OCI-LY3 (cell line): ENCODE results near the gene TCF3.

Experiments
- H2AFZ ChIP-seq: fragments of 200-600, 300-600 bp; shearing (Covaris generic); 2 replicates; pipeline ENCODE4 v1.6.0; 2014; ENCODE audit warnings: antibody characterized with exemption, low read depth, low read length
- H3K27ac ChIP-seq: fragments of 200-600, 300-600 bp; sonication (generic); 2 replicates; pipeline ENCODE4 v1.5.1; 2014; ENCODE audit warnings: mild to moderate bottlenecking, low read length, moderate library complexity, mixed read lengths
- H3K27me3 ChIP-seq: fragments of 200-600, 300-600 bp; sonication (generic); 2 replicates; pipeline ENCODE4 v1.6.1; 2014; ENCODE audit warnings: low read depth, low read length, mixed read lengths
- H3K36me3 ChIP-seq: fragments of 200-600, 300-600 bp; sonication (generic); replicated peaks from 2 replicates; pipeline ENCODE3; 2014; ENCODE audit warnings: low read depth, low read length, mixed read lengths
- H3K4me1 ChIP-seq: fragments of 300-600, 200-600 bp; sonication (generic); 2 replicates; pipeline ENCODE4 v1.6.1; 2014; ENCODE audit warnings: low read length, mixed read lengths
- H3K4me2 ChIP-seq: fragments of 200-600, 300-600 bp; sonication (generic); 2 replicates; pipeline ENCODE4 v1.6.1; 2014; ENCODE audit warnings: low read length, mixed read lengths
- H3K4me3 ChIP-seq: fragments of 300-600, 200-600 bp; sonication (generic); 2 replicates; pipeline ENCODE4 v1.5.1; 2014; ENCODE audit warnings: antibody characterized with exemption, mild to moderate bottlenecking, low read length, moderate library complexity
- H3K79me2 ChIP-seq: fragments of 300-600, 200-600 bp; shearing (Covaris generic); 2 replicates; pipeline ENCODE4 v1.6.1; 2014; ENCODE audit warnings: mild to moderate bottlenecking, low read length, mixed read lengths
- H3K9ac ChIP-seq: fragments of 300-600, 200-600 bp; shearing (Covaris generic); 2 replicates; pipeline ENCODE4 v1.6.0; 2014; ENCODE audit warnings: mild to moderate bottlenecking, low read length, moderate library complexity
- H3K9me3 ChIP-seq: fragments of 200-600, 300-600 bp; shearing (Covaris generic); 2 replicates; pipeline ENCODE4 v1.6.1; 2014; ENCODE audit warnings: low read length, mixed read lengths; ENCODE audit not compliant: insufficient read depth
- H4K20me1 ChIP-seq: fragments of 200-600, 300-600 bp; sonication (generic); 2 replicates; pipeline ENCODE4 v1.6.1; 2016; ENCODE audit warnings: low read length, mixed read lengths; ENCODE audit not compliant: insufficient read depth
- CTCF ChIP-seq: fragments of 200-600, 300-600 bp; sonication (generic); IDR thresholded peaks from 2 replicates; pipeline ENCODE4 v1.5.1; 2014; ENCODE audit warnings: antibody characterized with exemption, low read length, low read depth
- EZH2phosphoT487 ChIP-seq: fragments of 200-600 bp; shearing (Covaris generic); IDR thresholded peaks from 2 replicates; pipeline ENCODE4 v1.6.1; 2018; ENCODE audit warnings: antibody characterized with exemption, mixed run types, low read depth

TCF3 gene

DNA sequence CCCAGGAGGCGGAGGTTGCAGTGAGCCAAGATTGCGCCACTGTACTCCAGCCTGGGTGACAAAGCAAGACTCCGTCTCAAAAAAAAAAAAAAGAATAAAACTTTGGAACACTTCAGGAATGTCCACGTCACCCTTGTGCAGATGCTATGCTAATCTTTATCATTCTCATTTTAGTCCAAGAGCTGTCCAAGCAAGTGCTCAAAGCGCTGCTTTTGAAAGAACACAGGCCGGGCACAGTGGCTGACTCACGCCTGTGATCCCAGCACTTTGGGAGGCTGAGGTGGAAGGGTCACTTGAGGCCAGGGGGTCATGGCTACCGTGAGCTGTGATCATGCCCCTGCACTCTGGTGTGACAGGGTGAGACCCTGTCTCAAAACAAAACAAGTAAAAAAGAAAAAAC, 36.0 kb downstream of the TCF3 start:
- Histone ChIP-seq H3K27ac (0 out of 2 replicates have a peak overlapping the region, but pooled peaks have one; percentile 1), H2AFZ (no peak overlapping the region), H3K79me2 (peaks cover 3% of the 10 kb centered on the region; the same call in 1 of the 2 replicates), H3K4me2 (no peak overlapping the region), H4K20me1 (peaks cover 43% of the 10 kb centered on the region), H3K9ac (no peak overlapping the region), H3K4me3 (no peak overlapping the region), H3K9me3 (no peaks in the 10 kb centered on the region), H3K36me3 (peaks cover 83% of the 10 kb centered on the region), H3K4me1 (peaks cover 7% of the 10 kb centered on the region), H3K27me3 (no peaks in the 10 kb centered on the region)
- TF ChIP-seq EZH2phosphoT487 = no peak
- no peak for TF ChIP-seq CTCF

DNA sequence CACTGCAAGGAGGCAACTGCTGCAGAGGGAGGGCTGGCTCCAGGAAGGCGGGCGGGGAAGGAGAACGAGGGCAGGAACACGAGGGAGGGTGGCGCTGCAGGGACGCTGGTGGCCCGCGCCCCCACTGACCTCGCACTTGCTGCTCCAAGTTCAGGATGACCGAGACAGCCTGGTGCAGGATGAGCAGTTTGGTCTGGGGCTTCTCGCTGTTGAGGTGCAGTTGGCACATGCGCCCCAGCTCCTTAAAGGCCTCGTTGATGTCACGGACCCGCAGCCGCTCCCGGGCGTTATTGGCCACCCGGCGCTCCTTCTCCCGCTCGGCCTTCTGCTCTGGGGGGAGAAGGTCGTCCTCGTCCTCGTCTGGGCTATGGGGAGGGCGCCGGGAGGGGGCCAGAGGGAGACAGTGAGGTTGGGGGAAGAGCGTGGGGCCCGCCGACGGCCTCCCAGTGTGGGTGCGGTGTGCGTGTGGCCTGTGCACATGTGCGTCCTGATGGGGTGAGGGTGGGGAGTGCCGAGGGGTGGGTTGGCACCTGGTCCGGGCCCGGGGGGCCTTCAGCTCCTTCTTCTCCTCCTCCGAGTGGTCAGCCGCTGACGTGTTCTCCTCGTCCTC, 37.2 kb downstream of the TCF3 start:
- no peaks in the 10 kb centered on the region for H3K27me3 ChIP-seq
- no peak overlapping the region for H3K27ac ChIP-seq
- TF ChIP-seq CTCF = no peak
- TF ChIP-seq EZH2phosphoT487 = no peak

GRCh38 chr19:1613808-1614570, 38.4 kb downstream of the TCF3 start:
- Histone ChIP-seq H3K36me3 (peaks cover 80% of the 10 kb centered on the region), H2AFZ (no peak overlapping the region), H3K9ac (no peak overlapping the region), H3K27me3 (no peaks in the 10 kb centered on the region), H3K4me3 (no peak overlapping the region), H4K20me1 (peaks cover 32% of the 10 kb centered on the region), H3K4me1 (peaks cover 7% of the 10 kb centered on the region), H3K9me3 (no peaks in the 10 kb centered on the region), H3K4me2 (no peak overlapping the region), H3K79me2 (peaks cover 3% of the 10 kb centered on the region; the same call in 1 of the 2 replicates), H3K27ac (no peak overlapping the region)
- TF ChIP-seq EZH2phosphoT487 (no peak), CTCF (no peak)

More for the DNA sequence above, 37.2 kb downstream of the TCF3 start:
- H3K9me3 ChIP-seq = no peaks in the 10 kb centered on the region
- H3K4me3 ChIP-seq = no peak overlapping the region
- peaks cover 35% of the 10 kb centered on the region for H4K20me1 ChIP-seq
- H3K79me2 ChIP-seq = peaks cover 3% of the 10 kb centered on the region; the same call in 1 of the 2 replicates
- peaks cover 7% of the 10 kb centered on the region for H3K4me1 ChIP-seq
- no peak overlapping the region for H2AFZ ChIP-seq
- peaks cover 84% of the 10 kb centered on the region for H3K36me3 ChIP-seq
- no peak overlapping the region for H3K4me2 ChIP-seq
- no peak overlapping the region for H3K9ac ChIP-seq

- Histone ChIP-seq H3K36me3 (peaks cover 82% of the 10 kb centered on the region), H3K79me2 (no peaks in the 10 kb centered on the region; the same call in 1 of the 2 replicates), H3K27me3 (no peaks in the 10 kb centered on the region), H3K4me3 (no peak overlapping the region), H3K9me3 (no peaks in the 10 kb centered on the region), H3K9ac (no peak overlapping the region), H3K4me1 (peaks cover 7% of the 10 kb centered on the region), H3K4me2 (no peak overlapping the region), H3K27ac (no peak overlapping the region), H4K20me1 (peaks cover 26% of the 10 kb centered on the region), H2AFZ (no peak overlapping the region)
- TF ChIP-seq CTCF = no peak
- TF ChIP-seq EZH2phosphoT487 = no peak
Observed at GRCh38 chr19:1613146-1613545, 39.3 kb downstream of the TCF3 start.
